Measurements from ENCODE around the gene SCARB1.
"Not testable (repeated sequence)": the region's sequence is repeated elsewhere in the genome, so short reads cannot be mapped to it uniquely, and the experiment has no call there.

Gene SCARB1, protein sequence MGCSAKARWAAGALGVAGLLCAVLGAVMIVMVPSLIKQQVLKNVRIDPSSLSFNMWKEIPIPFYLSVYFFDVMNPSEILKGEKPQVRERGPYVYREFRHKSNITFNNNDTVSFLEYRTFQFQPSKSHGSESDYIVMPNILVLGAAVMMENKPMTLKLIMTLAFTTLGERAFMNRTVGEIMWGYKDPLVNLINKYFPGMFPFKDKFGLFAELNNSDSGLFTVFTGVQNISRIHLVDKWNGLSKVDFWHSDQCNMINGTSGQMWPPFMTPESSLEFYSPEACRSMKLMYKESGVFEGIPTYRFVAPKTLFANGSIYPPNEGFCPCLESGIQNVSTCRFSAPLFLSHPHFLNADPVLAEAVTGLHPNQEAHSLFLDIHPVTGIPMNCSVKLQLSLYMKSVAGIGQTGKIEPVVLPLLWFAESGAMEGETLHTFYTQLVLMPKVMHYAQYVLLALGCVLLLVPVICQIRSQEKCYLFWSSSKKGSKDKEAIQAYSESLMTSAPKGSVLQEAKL

DNA sequence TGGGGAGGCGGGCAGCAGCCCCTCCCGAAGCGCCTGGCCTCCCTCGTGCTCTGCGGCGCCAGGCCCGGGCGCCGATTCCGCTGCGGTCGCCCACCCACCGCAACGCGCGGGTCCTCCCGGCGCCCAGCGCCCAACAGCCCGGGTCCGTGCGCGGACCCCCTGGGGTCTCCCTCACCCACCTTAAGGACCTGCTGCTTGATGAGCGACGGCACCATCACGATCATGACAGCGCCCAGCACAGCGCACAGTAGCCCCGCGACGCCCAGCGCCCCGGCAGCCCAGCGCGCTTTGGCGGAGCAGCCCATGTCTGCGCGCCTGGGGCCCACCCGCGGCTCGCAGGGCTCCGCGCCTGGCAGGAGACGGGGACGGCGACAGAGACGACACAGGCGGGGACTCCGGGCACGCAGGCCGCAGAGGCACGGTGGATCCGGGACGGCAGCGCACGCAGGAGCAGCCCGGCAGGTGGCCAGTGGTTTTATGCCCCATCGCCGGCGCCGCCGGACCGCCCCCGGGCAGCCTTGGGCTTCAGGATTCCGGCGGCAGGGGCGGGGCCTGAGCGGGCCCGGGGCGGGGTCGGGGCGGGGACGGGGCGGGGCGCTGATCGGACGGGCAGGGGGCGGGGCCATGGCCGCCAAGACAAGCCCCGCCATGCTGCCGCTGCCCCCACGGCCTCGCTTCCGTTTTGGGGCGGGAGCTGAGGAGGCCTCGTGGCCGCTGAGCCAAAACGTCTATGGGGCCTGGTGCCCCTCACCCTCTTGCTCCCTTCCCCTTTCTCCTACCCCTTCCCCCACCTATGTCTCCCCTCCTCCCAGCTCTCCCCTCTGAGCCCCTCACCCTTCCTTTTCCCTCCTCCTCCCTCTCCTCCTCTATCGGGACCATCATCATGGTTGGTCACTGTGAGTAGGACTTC lies at the start of gene SCARB1:
Gene SCARB1, minus strand, starts transcription at position 449 of the 910 bp plus-strand sequence. Its CDS starts 144 bp downstream, at position 305.
- peak; percentile 67 for DNase-seq (ENCODE audit: low read depth)

DNA sequence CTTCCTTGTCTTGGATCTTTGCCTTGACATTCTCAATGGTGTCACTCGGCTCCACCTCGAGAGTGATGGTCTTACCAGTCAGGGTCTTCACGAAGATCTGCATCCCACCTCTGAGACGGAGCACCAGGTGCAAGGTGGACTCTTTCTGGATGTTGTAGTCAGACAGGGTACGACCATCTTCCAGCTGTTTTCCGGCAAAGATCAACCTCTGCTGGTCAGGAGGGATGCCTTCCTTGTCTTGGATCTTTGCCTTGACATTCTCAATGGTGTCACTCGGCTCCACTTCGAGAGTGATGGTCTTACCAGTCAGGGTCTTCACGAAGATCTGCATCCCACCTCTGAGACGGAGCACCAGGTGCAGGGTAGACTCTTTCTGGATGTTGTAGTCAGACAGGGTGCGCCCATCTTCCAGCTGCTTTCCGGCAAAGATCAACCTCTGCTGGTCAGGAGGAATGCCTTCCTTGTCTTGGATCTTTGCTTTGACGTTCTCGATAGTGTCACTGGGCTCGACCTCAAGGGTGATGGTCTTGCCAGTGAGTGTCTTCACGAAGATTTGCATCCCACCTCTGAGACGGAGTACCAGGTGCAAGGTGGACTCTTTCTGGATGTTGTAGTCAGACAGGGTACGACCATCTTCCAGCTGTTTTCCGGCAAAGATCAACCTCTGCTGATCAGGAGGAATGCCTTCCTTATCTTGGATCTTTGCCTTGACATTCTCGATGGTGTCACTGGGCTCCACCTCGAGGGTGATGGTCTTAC lies 49.0 kb upstream of the SCARB1 start:
- not testable (repeated sequence) for DNase-seq (ENCODE audit: low read depth)

DNA sequence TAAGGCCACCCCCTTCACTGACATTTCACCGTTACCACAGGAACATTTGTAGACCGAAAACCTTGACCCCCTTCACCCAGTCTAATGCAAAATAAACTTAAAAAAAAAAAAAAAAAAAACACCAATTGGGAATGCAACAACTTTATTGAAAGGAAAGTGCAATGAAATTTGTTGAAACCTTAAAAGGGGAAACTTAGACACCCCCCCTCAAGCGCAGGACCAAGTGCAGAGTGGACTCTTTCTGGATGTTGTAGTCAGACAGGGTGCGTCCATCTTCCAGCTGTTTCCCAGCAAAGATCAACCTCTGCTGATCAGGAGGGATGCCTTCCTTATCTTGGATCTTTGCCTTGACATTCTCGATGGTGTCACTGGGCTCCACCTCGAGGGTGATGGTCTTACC lies 47.9 kb upstream of the SCARB1 start:
- not testable (repeated sequence) for DNase-seq (ENCODE audit: low read depth)

DNA sequence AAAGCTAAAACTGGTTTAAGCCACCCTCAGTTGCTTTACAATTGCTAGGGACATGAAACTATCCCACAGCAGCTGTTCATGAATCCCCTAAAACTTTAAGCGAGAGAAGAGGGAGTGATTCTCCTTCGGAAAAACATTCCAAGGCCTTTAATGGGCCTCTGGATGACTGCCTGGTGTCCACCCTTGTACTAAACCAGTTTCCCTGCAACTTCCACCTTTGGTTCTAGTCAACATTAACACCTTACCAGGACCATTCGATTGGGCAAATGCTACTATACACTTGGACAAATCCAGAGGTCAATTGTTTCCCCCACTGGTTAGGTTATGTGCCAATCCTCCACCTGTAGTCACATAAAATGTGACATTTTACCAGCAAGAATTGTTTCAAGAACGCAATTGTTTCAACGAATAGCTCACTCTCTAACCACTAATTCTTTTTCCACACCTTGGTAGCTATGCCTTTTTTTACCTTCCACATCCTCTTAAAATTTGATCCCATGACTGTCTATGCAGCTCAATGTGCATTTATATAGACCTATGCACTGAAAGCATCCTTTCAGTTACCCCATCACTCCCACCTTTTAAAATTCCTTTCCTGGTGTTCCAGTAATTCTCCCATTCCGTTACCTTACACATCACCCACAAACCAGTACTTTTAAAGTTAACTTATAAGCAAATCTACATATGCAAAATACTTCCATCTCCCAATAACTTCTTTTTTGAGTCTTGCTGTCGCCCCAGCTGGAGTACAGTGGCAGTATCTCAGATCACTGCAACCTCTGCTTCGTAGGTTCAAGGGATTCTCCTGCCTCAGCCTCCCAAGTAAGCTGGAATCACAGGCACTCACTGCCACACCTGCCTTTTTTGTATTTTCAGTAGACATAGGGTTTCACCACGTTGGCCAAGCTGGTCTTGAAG lies 47.2 kb upstream of the SCARB1 start:
- DNase-seq (ENCODE audit: low read depth) = no peak

DNA sequence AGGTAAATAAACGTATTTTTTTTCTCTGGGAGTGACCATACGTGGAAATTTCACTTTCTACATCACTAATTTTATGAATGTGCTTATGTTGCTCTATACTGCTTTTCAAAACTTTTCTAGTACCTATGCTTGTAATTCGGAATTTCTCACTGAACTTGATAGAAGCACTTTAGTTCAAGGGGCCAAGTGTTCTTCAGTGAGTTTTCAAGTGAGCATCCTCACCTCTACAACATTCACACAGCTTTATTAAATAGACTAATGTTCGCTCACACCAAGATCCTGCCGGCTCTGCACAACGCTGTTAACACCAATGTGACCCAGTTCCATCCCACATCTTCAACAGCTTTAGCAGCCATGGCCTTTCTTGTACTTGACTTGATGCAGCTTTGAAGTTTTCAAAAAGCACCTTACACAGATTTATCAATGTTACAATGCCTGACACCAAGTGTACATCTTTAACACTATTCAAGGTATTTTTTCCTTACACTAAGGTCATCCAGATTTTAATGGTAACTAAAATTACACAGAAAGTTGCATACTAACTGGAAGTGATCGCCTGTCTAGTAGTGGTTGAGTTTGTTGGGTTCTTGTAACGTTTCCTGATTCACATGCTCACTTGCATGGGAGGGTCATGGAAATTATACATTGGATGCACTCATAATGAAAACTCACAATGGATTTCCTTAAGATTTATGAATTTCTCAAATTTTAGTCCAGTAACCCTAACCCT lies 46.3 kb upstream of the SCARB1 start:
- no peak for DNase-seq (ENCODE audit: low read depth)

DNA sequence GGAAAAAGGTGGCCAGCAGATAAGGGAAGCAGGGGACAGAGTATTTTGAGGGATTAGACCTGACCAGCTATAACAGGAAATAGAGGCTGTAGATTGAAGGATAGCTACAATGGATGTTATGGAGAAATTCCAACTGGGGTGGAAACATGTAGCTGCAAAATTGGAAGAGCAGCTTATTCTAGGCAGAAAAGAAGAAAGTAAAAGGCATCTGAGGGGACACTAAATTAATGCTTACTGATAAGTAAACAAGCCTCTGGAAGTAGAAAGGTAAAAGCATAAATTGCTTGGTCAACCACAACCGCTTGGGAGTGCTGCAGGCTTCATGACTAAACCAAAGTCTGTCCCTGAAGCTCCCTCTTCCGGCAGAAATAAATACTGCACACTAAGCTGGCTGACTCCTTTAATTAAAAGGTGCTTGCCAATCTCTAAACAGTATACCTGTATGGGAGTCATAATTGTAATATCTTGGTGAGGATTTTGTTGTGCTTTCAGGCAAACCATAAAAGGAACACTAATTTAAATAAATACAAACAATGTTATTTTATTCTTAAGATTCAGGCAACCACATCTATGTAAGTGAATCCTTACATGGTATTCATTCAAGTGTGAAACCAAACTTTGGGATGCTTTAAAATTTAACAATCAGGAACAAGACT lies 43.1 kb upstream of the SCARB1 start:
- peak; percentile 71 for DNase-seq (ENCODE audit: low read depth)

DNA sequence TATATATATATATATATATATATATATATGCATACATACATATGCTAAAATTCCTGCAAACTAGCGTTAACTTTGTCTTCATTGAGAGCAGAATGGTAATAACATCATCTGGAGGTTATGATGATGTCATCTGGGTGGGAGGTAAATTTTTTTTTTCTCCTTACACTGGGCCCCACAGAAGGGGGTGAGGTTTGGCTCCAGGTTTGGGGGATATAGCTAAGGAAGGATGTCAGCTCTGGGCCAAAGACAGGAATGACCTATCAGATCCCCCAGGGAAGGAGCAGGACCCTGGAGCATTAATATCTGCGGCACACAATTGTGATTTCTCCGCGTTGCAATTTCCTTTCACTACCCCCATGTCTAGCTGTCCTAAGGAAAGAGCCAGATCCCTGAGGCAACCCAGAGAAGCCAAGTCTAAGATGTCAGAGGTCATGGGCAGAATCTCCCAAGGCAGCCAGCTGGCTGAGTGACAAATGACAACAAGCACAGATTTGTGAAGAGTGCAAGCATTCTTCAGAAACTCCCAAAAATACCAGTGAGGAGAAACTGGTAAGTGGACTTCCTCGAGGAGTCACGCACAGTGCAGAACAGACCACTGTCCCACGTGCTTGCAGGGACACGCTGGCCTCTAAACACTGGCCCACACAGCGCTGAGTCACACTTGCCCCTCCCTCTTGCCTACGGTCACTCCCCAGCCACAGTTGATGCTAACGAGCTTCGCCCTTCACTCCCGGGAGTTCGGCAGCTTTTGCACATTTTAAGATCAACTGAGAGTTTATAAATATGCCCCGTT lies 40.8 kb upstream of the SCARB1 start:
- no peak for DNase-seq (ENCODE audit: low read depth)

DNA sequence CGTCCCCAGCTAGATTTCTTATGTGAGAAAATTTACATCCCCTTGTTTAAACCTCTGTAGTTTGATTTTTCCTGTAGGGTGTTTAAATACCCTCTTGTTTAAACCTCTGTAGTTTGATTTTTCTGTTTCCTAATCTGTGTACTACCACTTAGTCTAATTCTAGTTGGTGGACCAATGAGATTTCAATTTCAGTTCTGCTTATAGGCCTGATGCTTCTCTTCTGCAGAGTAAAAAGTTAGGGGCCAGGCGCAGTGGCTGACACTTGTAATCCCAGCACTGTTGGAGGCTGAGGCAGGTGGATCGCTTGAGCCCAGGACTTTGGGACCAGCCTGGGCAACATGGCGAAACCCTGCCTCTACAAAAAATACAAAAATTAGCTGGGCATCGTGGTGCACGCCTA lies 39.3 kb upstream of the SCARB1 start:
- DNase-seq (ENCODE audit: low read depth) = no peak

DNA sequence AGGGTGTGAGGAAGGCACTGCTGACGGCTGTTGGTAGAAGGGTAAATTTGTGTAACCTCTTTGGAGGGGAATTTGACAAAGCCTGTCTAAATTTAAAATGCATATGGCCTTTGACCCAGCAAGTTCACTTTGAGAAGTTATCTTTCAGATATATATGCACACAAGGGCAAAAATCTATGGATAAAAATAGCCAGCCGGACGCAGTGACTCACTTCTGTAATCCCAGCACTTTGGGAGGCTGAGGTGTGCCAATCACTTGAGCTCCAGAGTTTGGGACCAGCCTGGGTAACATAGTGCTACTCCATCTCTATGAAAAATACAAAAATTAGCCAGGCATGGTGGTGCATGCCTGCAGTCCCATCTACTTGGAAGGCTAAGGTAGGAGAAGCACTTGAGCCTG lies 37.3 kb upstream of the SCARB1 start:
- no peak for DNase-seq (ENCODE audit: low read depth)

DNA sequence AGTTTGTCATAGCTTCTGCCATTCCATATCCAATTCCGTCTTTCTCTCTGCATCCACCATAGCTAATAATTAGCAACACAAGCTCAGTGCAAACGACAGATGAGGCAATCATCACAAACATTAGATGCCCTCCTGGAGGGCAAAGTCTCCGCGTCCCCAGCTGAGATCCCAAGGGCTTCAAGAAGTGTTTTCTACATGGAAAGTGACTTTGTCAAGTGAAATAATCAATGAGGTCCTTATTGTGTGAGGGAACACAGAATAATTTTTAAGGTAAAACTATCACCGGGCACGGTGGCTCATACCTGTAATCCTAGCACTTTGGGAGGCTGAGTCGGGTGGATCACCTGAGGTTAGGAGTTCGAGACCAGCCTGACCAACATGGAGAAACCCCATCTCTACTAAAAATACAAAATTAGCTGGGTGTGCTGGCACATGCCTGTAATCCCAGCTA lies 36.7 kb upstream of the SCARB1 start:
- not testable (repeated sequence) for DNase-seq (ENCODE audit: low read depth)

DNA sequence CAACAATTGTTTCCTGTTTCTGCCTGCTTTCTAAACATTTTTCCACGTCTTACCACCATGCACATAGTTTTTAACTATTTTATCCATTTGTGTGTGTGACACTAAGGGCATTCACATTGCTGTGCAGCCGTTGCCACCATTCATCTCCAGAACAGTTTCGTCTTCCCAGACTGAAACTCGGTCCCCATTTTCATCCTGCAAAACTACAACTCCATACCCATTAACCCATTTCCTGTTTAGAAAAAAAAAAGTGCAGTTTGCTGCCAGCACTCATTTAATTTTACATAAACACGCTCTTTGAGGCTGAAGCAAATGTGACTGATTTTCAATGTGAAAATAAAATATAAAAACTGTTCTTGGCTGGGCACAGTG lies 35.2 kb upstream of the SCARB1 start:
- no peak for DNase-seq (ENCODE audit: low read depth)

DNA sequence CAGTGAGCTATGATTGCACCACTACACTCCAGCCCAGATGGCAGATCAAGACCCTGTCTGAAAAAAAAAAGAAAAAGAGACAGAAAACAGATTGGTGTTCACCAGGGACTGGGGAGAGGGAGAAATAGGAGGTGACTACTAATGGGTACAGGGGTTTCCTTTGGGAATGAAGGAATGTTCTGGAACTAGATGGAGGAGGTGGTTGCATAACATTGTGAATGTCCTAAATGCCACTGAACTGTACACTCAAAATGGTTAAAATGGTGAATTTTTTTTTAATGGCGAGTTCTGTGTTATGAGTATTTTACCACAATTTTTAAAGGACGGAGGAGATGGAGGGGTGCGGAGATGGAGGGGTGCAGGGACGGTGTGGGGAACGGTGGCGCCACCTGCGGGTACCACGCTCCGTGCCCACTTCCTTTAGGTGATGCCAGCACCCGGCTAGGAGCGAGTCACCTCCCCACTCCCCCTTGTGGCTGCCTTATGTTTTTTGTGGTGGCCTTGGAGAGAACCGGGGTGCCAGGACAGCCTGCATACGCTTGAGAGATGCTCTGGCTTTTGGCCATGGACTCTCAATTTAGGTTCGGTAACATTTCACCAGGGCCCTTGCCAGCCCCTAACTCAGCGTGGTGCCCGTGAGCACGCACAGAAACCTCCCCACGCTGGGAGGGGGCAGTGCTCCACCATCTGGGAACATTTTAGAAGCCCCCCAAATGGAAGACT lies 34.7 kb upstream of the SCARB1 start:
- peak; percentile 35 for DNase-seq (ENCODE audit: low read depth)

DNA sequence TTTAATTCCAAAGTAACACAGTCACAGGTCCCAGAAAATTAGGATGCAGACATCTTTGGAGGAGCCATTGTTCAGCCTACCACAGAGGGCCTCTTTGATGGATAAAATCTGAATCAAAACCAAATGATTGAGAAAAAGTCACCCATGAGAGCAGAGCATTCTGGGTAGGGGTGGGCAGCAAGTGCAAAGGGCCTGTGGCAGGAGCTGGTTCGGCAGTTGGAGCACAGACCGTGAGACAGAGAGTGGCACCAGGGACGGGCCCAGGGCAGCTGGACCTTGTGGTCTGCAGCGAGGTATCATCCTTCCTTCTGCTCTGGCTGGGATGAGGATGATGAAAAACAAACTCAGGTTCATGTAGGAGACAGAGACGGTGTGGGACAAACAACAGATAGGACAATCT lies 32.8 kb upstream of the SCARB1 start:
- no peak for DNase-seq (ENCODE audit: low read depth)

DNA sequence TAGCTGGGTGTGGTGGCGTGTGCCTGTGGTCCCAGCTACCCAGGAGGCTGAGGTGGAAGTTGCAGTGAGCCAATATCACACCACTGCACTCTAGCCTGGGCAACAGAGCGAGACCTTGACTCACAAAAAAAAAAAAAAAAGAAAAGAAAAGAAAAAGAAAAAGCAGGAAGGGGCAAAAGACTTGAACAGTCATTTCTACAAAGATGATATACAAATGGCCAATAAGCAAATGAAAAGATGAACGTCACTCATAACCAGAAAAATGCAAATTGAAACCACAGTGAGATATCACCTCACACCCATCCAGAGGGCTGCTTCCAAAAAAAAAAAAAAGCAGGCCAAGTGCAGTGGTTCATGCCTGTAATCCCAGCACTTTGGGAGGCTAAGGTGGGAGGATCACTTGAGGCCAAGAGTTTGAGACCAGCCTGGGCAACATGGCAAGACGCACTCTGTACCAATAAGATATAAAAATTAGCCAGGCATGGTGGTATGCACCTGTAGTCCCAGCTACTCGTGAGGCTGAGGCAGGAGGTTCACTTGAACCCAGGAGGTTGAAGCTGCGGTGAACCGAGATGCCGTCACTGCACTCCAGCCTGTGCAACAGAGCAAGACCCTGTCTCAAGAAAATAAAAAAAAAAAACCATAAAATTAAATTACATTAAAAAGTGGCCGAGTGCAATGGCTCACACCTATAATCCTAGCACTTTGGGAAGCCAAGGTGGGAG lies 30.3 kb upstream of the SCARB1 start:
- DNase-seq (ENCODE audit: low read depth) = no peak

DNA sequence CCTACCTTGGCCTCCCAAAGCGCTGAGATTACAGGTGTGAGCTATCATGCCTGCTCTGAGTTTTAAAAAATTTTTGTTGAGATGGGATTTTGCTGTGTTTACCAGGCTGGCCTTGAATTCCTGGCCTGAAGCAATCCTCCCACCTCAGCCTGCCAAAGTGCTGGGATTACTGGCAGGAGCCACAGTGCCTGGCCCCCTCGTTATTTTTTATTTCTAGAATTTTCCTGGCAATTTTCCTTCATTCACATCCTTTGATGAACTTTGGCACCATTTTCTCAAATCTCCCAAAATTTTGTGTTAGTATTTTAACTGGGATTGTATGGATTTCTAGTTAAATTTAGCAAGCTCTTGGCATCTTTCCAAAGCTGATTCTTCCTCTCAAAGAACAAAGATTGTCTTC lies 24.6 kb upstream of the SCARB1 start:
- DNase-seq (ENCODE audit: low read depth) = no peak

DNA sequence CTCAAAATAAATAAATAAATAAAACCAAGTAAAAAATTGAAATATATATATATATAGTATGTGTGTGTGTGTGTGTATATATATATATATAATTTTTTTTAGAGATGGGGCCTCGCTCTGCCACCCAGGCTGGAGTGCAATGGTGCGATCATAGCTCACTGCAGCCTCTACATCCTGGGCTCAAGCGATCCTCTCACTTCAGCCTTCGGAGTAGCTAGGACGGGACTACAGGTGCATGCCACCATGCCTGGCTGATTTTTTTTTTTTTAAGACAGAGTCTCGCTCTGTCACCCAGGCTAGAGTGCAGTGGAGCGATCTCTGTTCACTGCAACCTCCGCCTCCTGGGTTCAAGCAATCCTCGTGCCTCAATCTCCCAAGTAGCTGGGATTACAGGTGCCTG lies 24.1 kb upstream of the SCARB1 start:
- not testable (repeated sequence) for DNase-seq (ENCODE audit: low read depth)

Measured in stimulated activated CD8-positive, alpha-beta memory T cell treated with anti-CD3 and anti-CD28 coated beads, Interleukin-4, amount 100 ng/mL, for 24 hours (primary cell).